ENCODE measurements around the gene MCC.

The MCC gene

GRCh38 chr5:113164021-113164420 lies 324.2 kb downstream of the MCC start:
- no peak for TF ChIP-seq CTCF (conservative IDR thresholded peaks at IDR 0.05; ENCODE audit: low read length)
- DNase-seq (ENCODE audit: low read depth), result no peak
- H3K4me3 ChIP-seq (ENCODE audit: low read length), result no peak overlapping the region

GRCh38 chr5:113163328-113163727 lies 324.9 kb downstream of the MCC start:
- no peak overlapping the region for H3K4me3 ChIP-seq (ENCODE audit: low read length)
- TF ChIP-seq CTCF (conservative IDR thresholded peaks at IDR 0.05; ENCODE audit: low read length), result no peak
- no peak for DNase-seq (ENCODE audit: low read depth)

GRCh38 chr5:113162770-113163169 lies 325.5 kb downstream of the MCC start:
- DNase-seq (ENCODE audit: low read depth), result peak; percentile 54
- no peak overlapping the region for H3K4me3 ChIP-seq (ENCODE audit: low read length)
- no peak for TF ChIP-seq CTCF (conservative IDR thresholded peaks at IDR 0.05; ENCODE audit: low read length)

- TF ChIP-seq CTCF (conservative IDR thresholded peaks at IDR 0.05; ENCODE audit: low read length), result no peak
Measured at GRCh38 chr5:113162208-113162607, 326.0 kb downstream of the MCC start.

GRCh38 chr5:113161806-113162205 lies 326.4 kb downstream of the MCC start:
- TF ChIP-seq CTCF (conservative IDR thresholded peaks at IDR 0.05; ENCODE audit: low read length), result no peak
- H3K4me3 ChIP-seq (ENCODE audit: low read length), result no peak overlapping the region
- no peak for DNase-seq (ENCODE audit: low read depth)

More at GRCh38 chr5:113162208-113162607, 326.0 kb downstream of the MCC start:
- no peak for DNase-seq (ENCODE audit: low read depth)
- H3K4me3 ChIP-seq (ENCODE audit: low read length), result no peak overlapping the region

- DNase-seq (ENCODE audit: low read depth), result no peak
- TF ChIP-seq CTCF (conservative IDR thresholded peaks at IDR 0.05; ENCODE audit: low read length), result no peak
- H3K4me3 ChIP-seq (ENCODE audit: low read length), result no peak overlapping the region
Measured at GRCh38 chr5:113157886-113158285, 330.4 kb downstream of the MCC start.

- no peak overlapping the region for H3K4me3 ChIP-seq (ENCODE audit: low read length)
- no peak for DNase-seq (ENCODE audit: low read depth)
- no peak for TF ChIP-seq CTCF (conservative IDR thresholded peaks at IDR 0.05; ENCODE audit: low read length)
Measured at GRCh38 chr5:113156271-113156877, 331.9 kb downstream of the MCC start.

Data from AG10803 (cell line).